A673 (cell line): ENCODE results near the gene FOLR3.

Source experiments
- EZH2 ChIP-seq: fragments of 200-600 bp; sonication (generic); IDR thresholded peaks from 2 replicates; pipeline ENCODE4 v1.6.1; 2017; ENCODE audit warnings: borderline replicate concordance, low read depth, mild to moderate bottlenecking, mixed read lengths, antibody characterized with exemption, low read length; ENCODE audit not compliant: poor library complexity, severe bottlenecking
- TF ChIP-seq, protein P1 (sequence below): fragments of 300-800, 200-600 bp; sonication (generic); conservative IDR thresholded peaks from 2 replicates; pipeline ENCODE4 v1.5.1; 2017; ENCODE audit warnings: low read depth, mild to moderate bottlenecking, antibody characterized with exemption, low read length, moderate library complexity, mixed read lengths

DNA sequence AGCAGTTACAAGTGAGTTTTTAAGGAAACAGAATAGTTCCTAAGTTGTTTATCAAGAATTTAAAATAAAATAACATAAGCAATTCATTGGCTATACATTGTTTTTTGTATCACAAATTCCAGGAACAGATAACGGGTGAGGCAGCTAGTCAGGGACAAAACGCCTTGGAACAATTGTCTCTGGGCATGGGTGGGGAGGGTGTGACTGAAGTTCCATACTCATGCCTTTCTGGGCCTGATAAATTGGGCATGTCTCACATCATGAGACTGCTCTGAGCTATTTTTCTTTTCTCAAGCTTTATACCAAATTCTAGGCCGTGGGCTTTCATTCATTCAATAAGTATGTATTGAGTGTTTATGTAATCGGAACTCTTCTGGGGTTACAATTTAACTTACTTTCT is 21.6 kb downstream of the FOLR3 start:
- TF ChIP-seq, protein P1, sequence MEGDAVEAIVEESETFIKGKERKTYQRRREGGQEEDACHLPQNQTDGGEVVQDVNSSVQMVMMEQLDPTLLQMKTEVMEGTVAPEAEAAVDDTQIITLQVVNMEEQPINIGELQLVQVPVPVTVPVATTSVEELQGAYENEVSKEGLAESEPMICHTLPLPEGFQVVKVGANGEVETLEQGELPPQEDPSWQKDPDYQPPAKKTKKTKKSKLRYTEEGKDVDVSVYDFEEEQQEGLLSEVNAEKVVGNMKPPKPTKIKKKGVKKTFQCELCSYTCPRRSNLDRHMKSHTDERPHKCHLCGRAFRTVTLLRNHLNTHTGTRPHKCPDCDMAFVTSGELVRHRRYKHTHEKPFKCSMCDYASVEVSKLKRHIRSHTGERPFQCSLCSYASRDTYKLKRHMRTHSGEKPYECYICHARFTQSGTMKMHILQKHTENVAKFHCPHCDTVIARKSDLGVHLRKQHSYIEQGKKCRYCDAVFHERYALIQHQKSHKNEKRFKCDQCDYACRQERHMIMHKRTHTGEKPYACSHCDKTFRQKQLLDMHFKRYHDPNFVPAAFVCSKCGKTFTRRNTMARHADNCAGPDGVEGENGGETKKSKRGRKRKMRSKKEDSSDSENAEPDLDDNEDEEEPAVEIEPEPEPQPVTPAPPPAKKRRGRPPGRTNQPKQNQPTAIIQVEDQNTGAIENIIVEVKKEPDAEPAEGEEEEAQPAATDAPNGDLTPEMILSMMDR: no peak
- TF ChIP-seq EZH2: no peak
